ENCODE results near the gene WNK1.

DNA sequence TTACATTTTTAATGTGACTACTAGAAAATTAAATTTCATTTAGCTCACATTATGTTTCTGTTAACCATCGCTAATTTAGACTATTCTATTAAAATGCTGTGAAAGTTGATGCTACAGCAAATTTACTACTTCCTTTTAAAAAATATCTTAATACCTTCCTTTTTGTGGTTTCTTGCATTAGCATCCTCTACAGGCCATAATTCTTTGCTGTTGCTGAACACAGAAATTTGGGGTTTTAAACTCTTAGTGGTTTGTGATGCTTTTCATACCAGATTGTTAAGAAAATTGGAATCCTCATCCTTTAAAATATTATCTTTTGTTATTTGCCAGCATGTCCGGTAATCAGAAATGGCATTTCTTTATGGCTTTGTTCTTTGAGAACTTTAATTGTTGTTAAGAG lies 18.1 kb downstream of the WNK1 start:
- TF ChIP-seq CTCF (IDR thresholded peaks at IDR 0.05; ENCODE audit: extremely low read depth in 1 of 2, insufficient read depth in 1 of 2, low read depth in 1 of 2, low read length in 2 of 2) (no peak), POLR2AphosphoS5 (IDR thresholded peaks at IDR 0.05; ENCODE audit: insufficient read depth, low read depth, low read length) (no peak), JUN (IDR thresholded peaks at IDR 0.05; ENCODE audit: borderline replicate concordance, insufficient read depth, insufficient read length, low read depth) (no peak), MYC (IDR thresholded peaks at IDR 0.05; ENCODE audit: low read depth, low read length) (no peak), EZH2 (IDR thresholded peaks at IDR 0.05; ENCODE audit: borderline replicate concordance, low read depth, low read length, severe bottlenecking) (no peak)

Measured in endothelial cell of umbilical vein (primary cell).